NCI-H526 (cell line): Measurements from ENCODE around the gene ACSM2B.
"Not testable (repeated sequence)": the region's sequence is repeated elsewhere in the genome, so short reads cannot be mapped to it uniquely, and the experiment has no call there.

Experiments used
- DNase-seq, 2 experiments: peaks; one replicate each; lab custom pipeline; 2025; lab: John Stamatoyannopoulos, UW

ACSM2B gene

GRCh38 chr16:20576145-20576544, at the start of gene ACSM2B:
TSS of gene ACSM2B (minus strand) at chr16:20576367. CDS start at chr16:20564845, 11,522 bp downstream.
- DNase-seq = not testable (repeated sequence)

DNA sequence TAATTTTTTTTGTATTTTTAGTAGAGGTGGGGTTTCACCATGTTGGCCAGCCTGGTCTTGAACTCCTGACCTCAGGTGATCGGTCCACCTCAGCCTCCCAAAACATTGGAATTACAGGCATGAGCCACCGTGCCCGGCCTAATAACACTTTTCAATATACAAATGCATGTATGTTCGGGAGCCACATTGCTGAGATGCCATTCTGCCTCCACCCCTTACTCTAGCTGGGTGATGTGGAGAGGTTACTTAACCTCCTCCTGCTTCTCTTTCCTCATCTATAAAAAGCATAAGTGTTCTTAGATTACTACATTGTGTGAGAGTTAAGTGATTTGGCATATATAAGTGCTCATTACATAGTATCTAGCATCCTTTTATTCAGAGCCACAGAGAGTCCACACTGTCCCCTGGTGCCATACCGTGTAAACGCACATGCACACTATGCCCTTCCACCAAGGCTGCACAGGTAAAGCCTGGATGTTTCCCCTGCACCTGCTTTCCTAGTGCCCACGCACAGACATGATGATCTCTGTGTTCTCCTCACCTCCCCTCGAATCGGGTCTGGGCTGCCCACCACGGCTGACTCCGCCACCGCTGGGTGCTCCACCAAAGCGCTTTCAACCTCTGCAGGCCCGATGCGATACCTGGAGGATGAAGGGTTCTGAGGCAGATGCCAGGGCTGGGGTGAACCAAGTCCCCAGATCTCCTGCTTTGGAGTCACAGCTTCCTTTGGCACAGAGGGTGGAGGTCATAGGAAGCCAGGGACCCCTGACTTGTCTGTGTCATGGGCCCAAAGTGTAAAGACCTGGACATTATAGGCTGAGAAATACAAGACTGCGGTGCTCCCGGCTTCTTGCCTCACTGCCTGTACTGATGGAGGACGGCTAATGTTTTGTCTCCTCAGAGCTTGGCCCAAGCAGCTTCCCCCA, 49.0 kb upstream of the ACSM2B start:
- DNase-seq = no peak

- DNase-seq = no peak
Measured at GRCh38 chr16:20624205-20624604, 48.0 kb upstream of the ACSM2B start.

DNA sequence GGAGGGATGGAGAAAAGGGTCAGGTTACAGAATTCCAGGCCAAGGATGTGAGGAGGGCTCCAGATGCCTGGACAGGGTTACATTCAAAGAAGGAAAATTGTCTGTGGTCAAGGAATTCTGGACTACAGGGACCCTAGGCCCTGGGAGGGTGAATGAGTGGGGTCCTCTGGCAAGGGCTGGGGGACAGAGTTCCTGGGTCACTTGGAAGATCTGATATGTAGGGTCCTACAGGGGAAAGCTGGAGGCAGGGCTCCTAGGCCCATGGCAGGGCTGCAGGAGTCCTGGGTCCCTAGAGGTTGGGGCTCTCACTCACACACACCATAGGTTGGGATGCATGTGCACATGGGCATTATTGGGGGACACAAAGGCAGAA, 46.3 kb upstream of the ACSM2B start:
- DNase-seq = no peak

- no peak for DNase-seq
Measured at GRCh38 chr16:20621406-20621805, 45.2 kb upstream of the ACSM2B start.

DNA sequence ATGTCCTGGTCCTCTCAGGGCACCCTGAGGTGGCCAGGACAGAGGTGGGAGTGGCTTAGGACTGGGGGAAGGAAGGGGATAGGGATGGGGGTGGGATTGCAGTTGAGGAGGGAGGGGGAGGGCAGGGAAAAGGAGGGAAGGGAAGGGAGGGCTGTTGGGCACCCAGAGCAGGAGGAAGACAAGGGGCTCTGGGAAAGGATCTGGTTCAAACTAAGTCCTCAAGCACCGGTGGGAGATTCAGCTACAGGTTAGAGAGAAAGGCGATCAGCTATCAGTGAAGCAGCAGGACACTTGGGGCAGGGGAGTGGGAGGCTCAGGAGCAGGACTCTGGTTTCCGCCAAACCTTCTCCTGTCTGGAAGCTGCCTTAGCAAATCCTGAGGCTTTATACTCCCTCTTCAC, 44.6 kb upstream of the ACSM2B start:
- DNase-seq = no peak

- DNase-seq = no peak
Measured at GRCh38 chr16:20620003-20620402, 43.8 kb upstream of the ACSM2B start.

DNA sequence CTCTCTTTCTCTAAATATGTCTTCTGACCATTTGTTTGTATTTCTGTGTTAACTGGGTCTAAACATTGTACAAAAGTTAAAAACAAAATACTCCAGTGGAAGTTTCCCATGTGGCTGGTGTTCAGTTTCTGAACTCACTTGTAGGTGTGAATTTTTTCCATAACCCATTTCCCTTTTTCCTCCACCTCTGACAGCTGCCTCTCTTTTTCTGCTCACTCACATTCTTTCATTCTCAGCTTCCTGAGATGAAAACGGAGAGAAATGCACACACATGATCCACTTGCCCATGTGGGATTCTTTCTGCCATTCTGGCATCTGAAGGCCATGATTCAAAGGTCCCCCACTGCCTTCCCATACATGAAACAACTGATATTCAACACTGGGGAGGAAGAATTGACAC, 41.1 kb upstream of the ACSM2B start:
- no peak for DNase-seq

DNA sequence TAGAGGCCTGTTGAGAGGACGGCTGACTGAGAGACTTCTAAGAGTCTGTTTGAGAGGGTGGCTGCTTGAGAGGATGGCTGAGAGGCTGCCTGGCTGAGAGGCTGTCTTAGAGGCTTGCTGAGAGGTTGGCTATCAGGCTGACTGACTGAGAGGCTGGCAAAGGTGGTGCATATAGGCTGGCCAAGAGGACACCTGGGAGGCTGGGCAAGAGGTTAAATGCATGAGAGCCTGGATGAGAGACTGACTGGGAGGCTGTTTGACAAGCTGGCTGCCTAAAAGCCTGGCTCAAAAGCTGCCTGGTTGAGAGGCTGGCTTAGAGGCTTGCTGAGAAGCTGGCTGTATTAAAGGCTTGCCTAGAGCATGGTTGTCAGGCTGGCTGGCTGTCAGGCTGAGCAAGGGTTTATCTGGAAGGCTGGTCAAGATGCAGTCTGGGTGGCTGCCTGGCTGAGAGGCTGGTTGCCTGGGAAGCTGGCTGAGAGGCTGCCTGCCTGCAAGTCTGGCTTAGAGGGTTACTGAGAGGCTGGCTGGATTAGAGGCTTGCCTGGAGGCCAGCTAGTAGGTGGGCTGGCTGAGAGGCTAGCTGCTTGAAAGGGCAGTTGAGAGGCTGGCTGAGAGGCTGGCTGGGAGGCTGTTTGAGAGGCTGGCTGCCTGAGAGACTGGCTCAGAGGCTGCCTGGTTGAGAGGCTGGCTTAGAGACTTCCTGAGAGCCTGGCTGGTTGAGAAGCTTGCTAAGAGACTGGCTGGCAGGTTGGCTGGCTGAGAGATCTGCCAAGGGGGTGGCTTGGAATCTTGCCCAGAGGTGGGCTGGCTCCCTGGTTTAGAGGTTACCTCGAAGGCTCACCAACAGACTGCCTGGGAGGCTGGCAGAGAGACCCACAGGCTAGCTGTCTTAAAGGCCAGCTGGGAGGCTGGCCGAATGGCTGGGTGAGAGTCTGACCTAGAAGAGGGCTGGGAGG, 38.3 kb upstream of the ACSM2B start:
- no peak for DNase-seq

- DNase-seq = no peak
Measured at GRCh38 chr16:20613481-20614185, 37.5 kb upstream of the ACSM2B start.

GRCh38 chr16:20612551-20613480, 36.6 kb upstream of the ACSM2B start:
- no peak for DNase-seq

DNA sequence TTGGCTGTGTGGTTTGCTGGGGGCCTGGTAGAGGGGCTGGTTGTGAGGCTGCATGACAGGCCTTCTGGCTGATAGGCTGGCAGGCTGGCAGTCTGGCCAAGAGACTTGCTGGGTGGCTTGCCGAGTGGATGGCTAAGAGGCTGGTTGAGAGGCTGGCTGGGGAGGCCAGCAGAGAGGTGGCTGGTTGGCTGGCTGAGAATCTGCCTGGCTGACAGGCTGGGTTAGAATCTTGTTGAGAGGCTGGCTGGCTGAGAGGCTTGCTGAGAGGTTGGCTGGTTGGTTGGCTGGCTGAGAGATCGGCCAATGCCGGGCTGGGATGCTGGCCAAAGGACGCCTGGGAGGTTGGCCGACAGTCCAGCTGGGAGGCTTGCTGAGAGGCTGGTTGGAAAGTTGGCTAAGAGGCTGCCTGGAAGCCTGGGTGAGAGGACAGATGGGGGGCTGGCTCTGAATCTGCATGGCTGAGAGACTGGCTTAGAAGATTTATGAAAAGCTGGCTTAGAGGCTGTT, 35.9 kb upstream of the ACSM2B start:
- DNase-seq = no peak

- no peak for DNase-seq
Measured at GRCh38 chr16:20611350-20611902, 35.3 kb upstream of the ACSM2B start.

GRCh38 chr16:20610892-20611349, 34.8 kb upstream of the ACSM2B start:
- DNase-seq = no peak

- DNase-seq = no peak
Measured at GRCh38 chr16:20610211-20610891, 34.2 kb upstream of the ACSM2B start.

GRCh38 chr16:20602205-20602604, 26.0 kb upstream of the ACSM2B start:
- peak in 1 of 2 experiments; percentile 57 for DNase-seq

DNA sequence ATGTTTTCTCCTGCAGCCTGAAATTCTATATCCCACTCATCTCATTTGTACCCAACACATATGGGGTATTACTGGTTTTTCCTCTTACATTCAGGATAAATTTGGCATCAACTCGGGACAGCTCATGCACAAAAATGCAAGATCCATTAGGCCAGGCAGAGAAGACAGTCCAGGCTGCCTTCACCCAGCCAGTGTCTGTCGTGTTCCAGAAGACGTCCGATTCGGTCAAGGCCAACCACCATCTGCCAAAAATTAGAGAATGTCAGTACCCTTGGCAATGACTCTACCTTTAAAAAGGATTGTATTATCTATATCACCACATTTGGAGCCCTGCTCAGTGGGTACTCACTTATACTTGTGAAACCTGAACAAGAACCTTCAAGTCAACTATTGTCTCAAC, 23.3 kb upstream of the ACSM2B start:
- not testable (repeated sequence) for DNase-seq

GRCh38 chr16:20598832-20599469, 22.8 kb upstream of the ACSM2B start:
- DNase-seq = no peak

GRCh38 chr16:20595694-20596093, 19.5 kb upstream of the ACSM2B start:
- DNase-seq = not testable (repeated sequence)
